UCSD-AML1 (cell line): ENCODE measurements around the gene DUSP9.
"Not testable (repeated sequence)": the region's sequence is repeated elsewhere in the genome, so short reads cannot be mapped to it uniquely, and the experiment has no call there.

Experiments used
- DNase-seq: peaks from one replicate; lab custom pipeline; 2025; ENCODE audit not compliant: unreplicated experiment; lab: John Stamatoyannopoulos, UW

Gene DUSP9

GRCh38 chrX:153670748-153671588, 24.0 kb downstream of the DUSP9 start:
- DNase-seq: no peak

GRCh38 chrX:153671589-153672530, 24.9 kb downstream of the DUSP9 start:
- no peak for DNase-seq

- no peak for DNase-seq
Measured at GRCh38 chrX:153672531-153673427, 25.8 kb downstream of the DUSP9 start.

GRCh38 chrX:153673428-153674218, 26.6 kb downstream of the DUSP9 start, which contains the start of gene PNCK:
TSS of gene PNCK (minus strand) at chrX:153673813. CDS start at chrX:153673076, 737 bp downstream.
- DNase-seq: no peak

GRCh38 chrX:153674219-153674851, 27.3 kb downstream of the DUSP9 start:
- no peak for DNase-seq

GRCh38 chrX:153681175-153681574, 34.2 kb downstream of the DUSP9 start:
- DNase-seq: no peak

GRCh38 chrX:153683486-153683885, 36.5 kb downstream of the DUSP9 start:
- DNase-seq: not testable (repeated sequence)

- no peak for DNase-seq
Measured at GRCh38 chrX:153684467-153685155, 37.6 kb downstream of the DUSP9 start.

GRCh38 chrX:153685156-153685536, 38.1 kb downstream of the DUSP9 start:
- no peak for DNase-seq

GRCh38 chrX:153685751-153686696, 39.0 kb downstream of the DUSP9 start:
- no peak for DNase-seq

- DNase-seq: no peak
Measured at GRCh38 chrX:153686711-153687110, 39.7 kb downstream of the DUSP9 start.

GRCh38 chrX:153687121-153688039, 40.4 kb downstream of the DUSP9 start, which contains the start of gene SLC6A8:
TSS of gene SLC6A8 (plus strand) at chrX:153687926. CDS start at chrX:153688575, 649 bp downstream.
- DNase-seq: peak; percentile 25

- no peak for DNase-seq
Measured at GRCh38 chrX:153688071-153688470, 41.1 kb downstream of the DUSP9 start.

- no peak for DNase-seq
Measured at GRCh38 chrX:153688506-153688905, 41.5 kb downstream of the DUSP9 start.

- no peak for DNase-seq
Measured at GRCh38 chrX:153688911-153689590, 42.0 kb downstream of the DUSP9 start.
